GM21825 (cell line): Measurements from ENCODE around the gene DLD.

Source experiments
- ATAC-seq: cut with Tn5 transposase; IDR thresholded peaks from one replicate; pipeline ENCODE4 v1.9.1; 2021; ENCODE audit warnings: mild to moderate bottlenecking, moderate library complexity; ENCODE audit not compliant: unreplicated experiment

DLD gene

GRCh38 chr7:107967420-107967819 is 76.4 kb downstream of the DLD start:
- ATAC-seq, result no peak

GRCh38 chr7:107968449-107968848 is 77.5 kb downstream of the DLD start:
- ATAC-seq, result no peak

- no peak for ATAC-seq
These were observed 78.9 kb downstream of the DLD start for GRCh38 chr7:107969856-107970255.
